ENCODE measurements around the gene MOCS1. TPM values are rescaled to one million over a fixed set of nuclear protein-coding genes. Genes with fewer than 3 reads are reported as not detected.

Gene MOCS1
- total RNA-seq, 4 donors from 2014 or later = 23.4 to 39.8 (median 33.1) TPM

DNA sequence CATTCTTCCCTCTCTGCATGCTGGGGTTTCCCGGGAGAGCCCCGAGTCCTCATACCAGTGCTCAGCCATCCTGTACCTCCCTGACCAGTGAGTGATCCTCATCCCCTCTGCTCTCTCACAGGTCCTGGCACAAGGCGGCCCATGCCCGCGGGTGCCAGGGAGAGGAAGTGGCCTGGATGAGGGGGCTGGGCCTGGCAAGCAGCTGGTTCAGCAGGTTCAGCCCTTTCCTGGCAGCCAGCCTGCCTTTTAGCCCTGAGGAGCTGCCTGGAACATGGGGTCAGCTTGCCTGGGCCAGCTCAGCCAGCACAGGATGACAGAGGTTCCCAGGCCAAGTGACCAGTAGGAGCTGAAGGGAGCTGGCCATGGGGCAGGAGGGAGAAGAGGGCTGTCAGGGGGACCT is 10.9 kb downstream of the MOCS1 start:
- no peak for TF ChIP-seq POLR2A (IDR thresholded peaks at IDR 0.05)
- TF ChIP-seq, protein P1, sequence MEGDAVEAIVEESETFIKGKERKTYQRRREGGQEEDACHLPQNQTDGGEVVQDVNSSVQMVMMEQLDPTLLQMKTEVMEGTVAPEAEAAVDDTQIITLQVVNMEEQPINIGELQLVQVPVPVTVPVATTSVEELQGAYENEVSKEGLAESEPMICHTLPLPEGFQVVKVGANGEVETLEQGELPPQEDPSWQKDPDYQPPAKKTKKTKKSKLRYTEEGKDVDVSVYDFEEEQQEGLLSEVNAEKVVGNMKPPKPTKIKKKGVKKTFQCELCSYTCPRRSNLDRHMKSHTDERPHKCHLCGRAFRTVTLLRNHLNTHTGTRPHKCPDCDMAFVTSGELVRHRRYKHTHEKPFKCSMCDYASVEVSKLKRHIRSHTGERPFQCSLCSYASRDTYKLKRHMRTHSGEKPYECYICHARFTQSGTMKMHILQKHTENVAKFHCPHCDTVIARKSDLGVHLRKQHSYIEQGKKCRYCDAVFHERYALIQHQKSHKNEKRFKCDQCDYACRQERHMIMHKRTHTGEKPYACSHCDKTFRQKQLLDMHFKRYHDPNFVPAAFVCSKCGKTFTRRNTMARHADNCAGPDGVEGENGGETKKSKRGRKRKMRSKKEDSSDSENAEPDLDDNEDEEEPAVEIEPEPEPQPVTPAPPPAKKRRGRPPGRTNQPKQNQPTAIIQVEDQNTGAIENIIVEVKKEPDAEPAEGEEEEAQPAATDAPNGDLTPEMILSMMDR (IDR thresholded peaks at IDR 0.05) = no peak
- Histone ChIP-seq H3K27me3 (no peaks in the 10 kb centered on the region), H3K4me1 (peaks cover 18 to 42% of the 10 kb centered on the region in 2 donors), H3K27ac (peak overlapping the region; percentile 38 to 74 (median 59)), H3K9me3 (no peaks in the 10 kb centered on the region), H3K36me3 (peaks cover 9 to 11% of the 10 kb centered on the region in 2 donors), H3K4me3 (replicated peaks in 1 of 3) (no peak overlapping the region)
- peak; percentile 98 to 99 for DNase-seq
- 30 to 67% methylated on average over 3 to 5 of the region's 5 CpGs for WGBS, 2 donors
- intact Hi-C loops (cut with DNase I) = no loop called here

DNA sequence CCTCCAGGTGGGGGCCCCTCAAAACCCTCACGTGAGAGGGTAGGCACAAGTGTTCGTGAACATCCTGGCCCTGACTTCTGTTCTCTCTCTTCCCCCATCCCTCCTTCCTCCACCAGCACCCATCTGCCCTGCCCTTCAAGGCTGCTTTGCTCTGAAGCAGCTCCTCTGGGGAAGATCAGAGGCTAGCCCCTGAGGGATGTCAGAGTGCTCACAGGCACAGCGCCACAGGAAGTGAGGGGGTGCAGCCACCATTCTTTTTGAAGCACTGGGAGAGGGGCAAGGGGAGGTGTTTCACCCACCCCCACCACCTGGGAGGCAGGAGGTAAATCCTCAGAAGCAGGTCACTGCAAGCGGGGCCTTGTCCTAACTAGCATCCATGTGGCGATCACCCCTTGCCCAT is 11.4 kb downstream of the MOCS1 start:
- Histone ChIP-seq H3K27me3 (no peaks in the 10 kb centered on the region), H3K4me1 (peaks cover 18 to 38% of the 10 kb centered on the region in 2 donors), H3K27ac (peak overlapping the region in 2 of 3 donors; percentile 59 to 74), H3K4me3 (replicated peaks in 1 of 3) (no peak overlapping the region), H3K9me3 (no peaks in the 10 kb centered on the region), H3K36me3 (peaks cover 9 to 11% of the 10 kb centered on the region in 2 donors)
- WGBS, 2 donors = 86 to 88% methylated on average over 4 to 5 of the region's 5 CpGs
- no peak for DNase-seq
- intact Hi-C loops (cut with DNase I) = no loop called here
- TF ChIP-seq POLR2A (IDR thresholded peaks at IDR 0.05) = no peak
- TF ChIP-seq, protein P1 (IDR thresholded peaks at IDR 0.05) = no peak

DNA sequence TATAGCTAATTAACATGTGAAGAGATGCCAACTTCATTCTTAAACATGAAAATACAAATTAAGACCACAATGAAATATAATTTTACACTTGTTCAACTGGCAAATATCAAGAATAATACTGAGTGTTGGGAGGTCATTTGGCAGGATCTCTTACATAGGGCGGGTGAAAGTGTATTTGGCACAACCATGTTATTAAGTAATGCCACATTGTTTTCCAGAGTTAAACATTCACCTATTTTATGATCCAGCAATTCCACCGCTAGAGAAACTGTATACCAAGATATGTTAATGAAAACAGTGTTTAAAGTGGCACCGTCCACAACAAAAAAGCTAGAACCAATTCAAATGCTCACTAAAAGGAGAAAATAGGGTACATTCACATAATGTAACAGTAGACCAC is 14.1 kb downstream of the MOCS1 start:
- no peak for DNase-seq
- H3K27ac ChIP-seq = no peak overlapping the region
- H3K9me3 ChIP-seq = no peaks in the 10 kb centered on the region
- WGBS, 2 donors = 87 to 91% methylated on average over 3 of the region's 3 CpGs
- H3K4me1 ChIP-seq = peaks cover 21 to 26% of the 10 kb centered on the region in 2 donors
- TF ChIP-seq POLR2A (IDR thresholded peaks at IDR 0.05) = no peak
- TF ChIP-seq, protein P1 (IDR thresholded peaks at IDR 0.05) = no peak
- intact Hi-C loops (cut with DNase I) = no loop called here
- no peak overlapping the region for H3K4me3 ChIP-seq (replicated peaks in 1 of 3)
- no peaks in the 10 kb centered on the region for H3K27me3 ChIP-seq
- peaks cover 8 to 14% of the 10 kb centered on the region in 2 donors for H3K36me3 ChIP-seq

DNA sequence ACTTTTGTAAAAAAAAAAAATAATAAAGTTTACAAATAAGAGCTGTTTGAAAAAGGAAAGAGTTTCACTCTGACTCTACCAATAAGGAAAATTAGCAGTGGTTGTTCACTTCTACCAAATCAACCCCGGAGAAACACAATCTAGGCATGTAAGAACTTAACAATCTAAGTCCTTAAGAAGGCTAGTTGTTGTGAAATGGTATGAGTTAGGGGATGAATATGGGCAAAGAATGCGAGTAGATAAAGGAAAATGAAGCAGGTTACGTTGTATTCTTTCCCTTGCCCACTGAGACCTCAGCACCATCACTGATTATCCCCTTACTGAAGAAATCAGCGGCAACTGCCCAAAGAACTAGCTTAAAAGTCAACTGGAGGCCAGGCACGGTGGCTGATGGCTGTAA is 15.4 kb downstream of the MOCS1 start:
- TF ChIP-seq, protein P1 (IDR thresholded peaks at IDR 0.05) = no peak
- no peak for TF ChIP-seq POLR2A (IDR thresholded peaks at IDR 0.05)
- Histone ChIP-seq H3K36me3 (peaks cover 7 to 13% of the 10 kb centered on the region in 2 donors), H3K27ac (no peak overlapping the region), H3K4me3 (replicated peaks in 1 of 3) (no peak overlapping the region), H3K27me3 (no peaks in the 10 kb centered on the region), H3K9me3 (no peaks in the 10 kb centered on the region), H3K4me1 (peaks cover 14 to 19% of the 10 kb centered on the region in 2 donors)
- intact Hi-C loops (cut with DNase I) = no loop called here
- 94 to 96% methylated on average over 5 of the region's 5 CpGs for WGBS, 2 donors
- DNase-seq = no peak

DNA sequence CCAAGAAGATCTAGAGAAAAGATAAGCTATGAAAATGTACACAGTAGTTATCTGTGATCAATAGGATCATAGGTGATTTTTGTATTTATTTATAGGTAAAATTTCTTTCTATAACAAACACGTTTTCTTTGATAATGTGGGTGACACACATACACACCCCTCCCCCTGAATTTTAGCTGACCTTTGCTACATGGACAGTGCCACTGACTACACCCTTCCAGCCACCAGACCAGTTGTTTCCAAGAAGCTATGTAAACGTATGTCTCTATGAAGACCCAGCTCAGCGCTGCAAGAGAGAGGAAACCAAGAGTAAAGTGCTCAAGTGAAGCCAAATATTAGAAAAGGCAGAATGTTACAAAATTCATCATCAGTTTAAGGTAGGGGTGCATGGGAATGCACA is 16.3 kb downstream of the MOCS1 start:
- peaks cover 7 to 15% of the 10 kb centered on the region in 2 donors for H3K36me3 ChIP-seq
- 81 to 85% methylated on average over 3 of the region's 3 CpGs for WGBS, 2 donors
- no peak for TF ChIP-seq POLR2A (IDR thresholded peaks at IDR 0.05)
- TF ChIP-seq, protein P1 (IDR thresholded peaks at IDR 0.05) = no peak

More for the DNA sequence above, 16.3 kb downstream of the MOCS1 start:
- no peak overlapping the region for H3K27ac ChIP-seq
- H3K4me1 ChIP-seq = peaks cover 5 to 12% of the 10 kb centered on the region in 2 donors
- no peaks in the 10 kb centered on the region for H3K27me3 ChIP-seq
- H3K9me3 ChIP-seq = no peaks in the 10 kb centered on the region
- no peak overlapping the region for H3K4me3 ChIP-seq (replicated peaks in 1 of 3)
- intact Hi-C loops (cut with DNase I) = no loop called here
- no peak for DNase-seq

All from thyroid gland (tissue), 4 donors.